Fibroblast of lung (primary cell): ENCODE data around the gene HRAS. TPM values are rescaled to one million over a fixed set of nuclear protein-coding genes. Genes with fewer than 3 reads are reported as not detected.

Experiments used
- DNase-seq, 2 donors: peaks; one replicate each; pipeline versions ENCODE4 v3.0.0 to v3.0.0-alpha.2; 2010; ENCODE audit warnings: low read depth in 2 of 2
- H2AFZ ChIP-seq: 2 replicates; pipeline ENCODE4 v1.5.1; 2012; ENCODE audit warnings: low read length, control low read depth, inconsistent platforms
- H3K27ac ChIP-seq: 2 replicates; pipeline ENCODE4 v1.5.1; 2011; ENCODE audit warnings: low read length, control low read depth; ENCODE audit not compliant: insufficient read depth
- H3K27me3 ChIP-seq: 2 replicates; pipeline ENCODE4 v1.5.1; 2011; ENCODE audit warnings: mild to moderate bottlenecking, low read length; ENCODE audit not compliant: control insufficient read depth, insufficient read depth
- H3K36me3 ChIP-seq: 2 replicates; pipeline ENCODE4 v1.5.1; 2011; ENCODE audit warnings: low read length; ENCODE audit not compliant: control insufficient read depth, insufficient read depth
- H3K4me1 ChIP-seq: 2 replicates; pipeline ENCODE4 v1.5.1; 2011; ENCODE audit warnings: low read length; ENCODE audit not compliant: control insufficient read depth, insufficient read depth; ENCODE audit errors: extremely low read depth
- H3K4me2 ChIP-seq: 2 replicates; pipeline ENCODE4 v1.5.1; 2011; ENCODE audit warnings: low read length, control low read depth; ENCODE audit not compliant: insufficient read depth; ENCODE audit errors: extremely low read depth
- H3K4me3 ChIP-seq, 4 experiments: fragments of 200-600 bp in 1 of 4; sonication (generic) in 1 of 4; replicated peaks in 1 of 4; 2 replicates each; pipeline ENCODE4 v1.5.1; 2011 to 2016; ENCODE audit warnings: low read length in 4 of 4, low read depth in 3 of 4, mild to moderate bottlenecking in 3 of 4, control low read depth in 2 of 4, inconsistent platforms in 1 of 4, mixed read lengths in 1 of 4; ENCODE audit not compliant: insufficient read depth in 1 of 4; ENCODE audit errors: control extremely low read depth in 1 of 4
- H3K79me2 ChIP-seq: 2 replicates; pipeline ENCODE4 v1.5.1; 2012; ENCODE audit warnings: mild to moderate bottlenecking, low read length, inconsistent platforms; ENCODE audit not compliant: control insufficient read depth, insufficient read depth
- H3K9ac ChIP-seq: 2 replicates; pipeline ENCODE4 v1.5.1; 2011; ENCODE audit warnings: mild to moderate bottlenecking, low read length, control low read depth; ENCODE audit not compliant: insufficient read depth
- H3K9me3 ChIP-seq: 2 replicates; pipeline ENCODE4 v1.5.1; 2012; ENCODE audit warnings: low read depth, low read length; ENCODE audit not compliant: control insufficient read depth, insufficient read depth
- H4K20me1 ChIP-seq: 2 replicates; pipeline ENCODE4 v1.5.1; 2011; ENCODE audit warnings: low read length; ENCODE audit not compliant: control insufficient read depth, insufficient read depth; ENCODE audit errors: extremely low read depth
- EZH2 ChIP-seq: IDR thresholded peaks from 2 replicates; pipeline ENCODE4 v1.5.1; 2012; ENCODE audit warnings: low read length, control low read depth, mild to moderate bottlenecking; ENCODE audit errors: missing control alignments
- polyA plus RNA-seq, 2 donors: library from polyadenylated mRNA; depleted of rRNA in 1 of 2; stranded (reverse) in 1 of 2; unstranded in 1 of 2; fragments of >200 nt; gene quantifications; 2 replicates each; pipeline ENCODE4 v1.2.1, GENCODE V29; 2011 to 2012; ENCODE audit warnings: missing spikeins in 1 of 2
- total RNA-seq: library from RNA; depleted of rRNA; stranded (reverse); fragments of >200 nt; gene quantifications from 2 replicates; pipeline ENCODE4 v1.2.1, GENCODE V29; 2014
- TF ChIP-seq, protein P1 (sequence below), 2 donors: IDR thresholded peaks in 1 of 2; conservative IDR thresholded peaks in 1 of 2; 1 replicate in 1 of 2; 2 replicates in 1 of 2; pipeline ENCODE4 v1.5.1; 2011 to 2012; ENCODE audit warnings: low read length in 2 of 2, control low read depth in 1 of 2, inconsistent platforms in 1 of 2, low read depth in 1 of 2, mild to moderate bottlenecking in 1 of 2

Gene HRAS
- total and polyA plus RNA-seq, 2 donors (not counting 1 experiment from before 2014, with no cell fraction given), result 51.7 to 58.5 TPM

DNA sequence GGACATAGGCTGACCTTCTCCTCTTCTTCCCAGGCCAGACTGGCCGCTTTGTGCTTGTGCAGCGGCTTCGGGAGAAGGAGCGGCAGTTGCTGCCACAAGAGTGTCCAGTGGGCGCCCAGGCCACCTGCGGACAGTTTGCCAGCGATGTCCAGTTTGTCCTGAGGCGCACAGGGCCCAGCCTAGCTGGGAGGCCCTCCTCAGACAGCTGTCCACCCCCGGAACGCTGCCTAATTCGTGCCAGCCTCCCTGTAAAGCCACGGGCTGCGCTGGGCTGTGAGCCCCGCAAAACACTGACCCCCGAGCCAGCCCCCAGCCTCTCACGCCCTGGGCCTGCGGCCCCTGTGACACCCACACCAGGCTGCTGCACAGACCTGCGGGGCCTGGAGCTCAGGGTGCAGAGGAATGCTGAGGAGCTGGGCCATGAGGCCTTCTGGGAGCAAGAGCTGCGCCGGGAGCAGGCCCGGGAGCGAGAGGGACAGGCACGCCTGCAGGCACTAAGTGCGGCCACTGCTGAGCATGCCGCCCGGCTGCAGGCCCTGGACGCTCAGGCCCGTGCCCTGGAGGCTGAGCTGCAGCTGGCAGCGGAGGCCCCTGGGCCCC is 26.8 kb upstream of the HRAS start:
- Histone ChIP-seq H3K27ac (no peak overlapping the region), H3K4me2 (no peak overlapping the region), H3K4me1 (peaks cover 4% of the 10 kb centered on the region), H3K27me3 (peaks cover 7% of the 10 kb centered on the region), H4K20me1 (no peaks in the 10 kb centered on the region), H3K36me3 (no peaks in the 10 kb centered on the region), H3K4me3 (no peak overlapping the region), H3K9ac (no peak overlapping the region), H3K79me2 (peaks cover under 1% of the 10 kb centered on the region), H2AFZ (no peak overlapping the region), H3K9me3 (no peaks in the 10 kb centered on the region)
- no peak for DNase-seq
- no peak for TF ChIP-seq EZH2
- TF ChIP-seq, protein P1, sequence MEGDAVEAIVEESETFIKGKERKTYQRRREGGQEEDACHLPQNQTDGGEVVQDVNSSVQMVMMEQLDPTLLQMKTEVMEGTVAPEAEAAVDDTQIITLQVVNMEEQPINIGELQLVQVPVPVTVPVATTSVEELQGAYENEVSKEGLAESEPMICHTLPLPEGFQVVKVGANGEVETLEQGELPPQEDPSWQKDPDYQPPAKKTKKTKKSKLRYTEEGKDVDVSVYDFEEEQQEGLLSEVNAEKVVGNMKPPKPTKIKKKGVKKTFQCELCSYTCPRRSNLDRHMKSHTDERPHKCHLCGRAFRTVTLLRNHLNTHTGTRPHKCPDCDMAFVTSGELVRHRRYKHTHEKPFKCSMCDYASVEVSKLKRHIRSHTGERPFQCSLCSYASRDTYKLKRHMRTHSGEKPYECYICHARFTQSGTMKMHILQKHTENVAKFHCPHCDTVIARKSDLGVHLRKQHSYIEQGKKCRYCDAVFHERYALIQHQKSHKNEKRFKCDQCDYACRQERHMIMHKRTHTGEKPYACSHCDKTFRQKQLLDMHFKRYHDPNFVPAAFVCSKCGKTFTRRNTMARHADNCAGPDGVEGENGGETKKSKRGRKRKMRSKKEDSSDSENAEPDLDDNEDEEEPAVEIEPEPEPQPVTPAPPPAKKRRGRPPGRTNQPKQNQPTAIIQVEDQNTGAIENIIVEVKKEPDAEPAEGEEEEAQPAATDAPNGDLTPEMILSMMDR (conservative IDR thresholded peaks at IDR 0.05 in 1 of 2, IDR thresholded peaks at IDR 0.05 in 1 of 2; ENCODE audit: low read depth in 1 of 2, low read length in 2 of 2), result no peak

DNA sequence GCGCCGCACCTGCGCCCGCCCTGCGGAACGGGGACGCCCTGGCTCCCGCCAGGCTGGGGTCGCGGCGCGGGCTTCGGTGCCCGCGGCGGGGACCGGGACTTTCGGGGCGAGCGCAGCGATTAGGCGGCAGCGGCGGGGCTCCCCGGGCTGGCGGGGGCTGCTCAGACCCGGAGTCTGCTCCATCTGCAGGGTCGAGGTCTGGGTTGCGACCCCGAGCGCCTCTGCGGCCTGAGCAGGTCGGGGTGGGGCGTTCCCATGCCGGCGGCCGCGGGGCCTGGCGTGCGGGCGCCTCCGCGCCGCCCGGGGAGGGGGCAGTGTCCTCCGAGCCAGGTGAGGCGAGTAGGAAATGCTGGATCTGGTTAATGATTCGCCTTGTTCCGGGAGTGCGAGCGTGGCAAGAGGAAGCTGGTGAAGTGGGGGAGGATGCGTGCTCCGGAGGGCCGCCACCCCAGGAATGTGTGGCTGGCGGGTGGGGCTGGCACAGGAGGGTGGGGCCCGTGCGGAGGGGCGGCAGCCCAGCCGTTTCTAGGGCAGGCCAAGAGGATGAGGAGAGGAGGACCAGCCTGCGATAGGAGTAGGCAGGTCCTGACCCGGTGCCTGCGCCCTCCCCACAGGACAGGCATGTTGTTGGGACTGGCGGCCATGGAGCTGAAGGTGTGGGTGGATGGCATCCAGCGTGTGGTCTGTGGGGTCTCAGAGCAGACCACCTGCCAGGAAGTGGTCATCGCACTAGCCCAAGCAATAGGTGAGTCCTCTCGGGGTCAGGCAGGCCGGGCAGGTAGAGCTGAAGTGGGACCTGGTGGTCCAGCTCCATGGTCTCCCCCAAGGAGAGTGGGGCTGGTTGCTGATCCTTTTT is 26.0 kb upstream of the HRAS start:
- H3K4me3 ChIP-seq, result peak overlapping the region in 3 of 4 experiments; percentile 23 to 60 (median 56)
- H3K9ac ChIP-seq, result no peak overlapping the region
- H3K27me3 ChIP-seq, result peaks cover 15% of the 10 kb centered on the region
- H3K4me1 ChIP-seq, result peaks cover 4% of the 10 kb centered on the region
- H3K36me3 ChIP-seq, result no peaks in the 10 kb centered on the region
- no peak for TF ChIP-seq EZH2
- TF ChIP-seq, protein P1 (conservative IDR thresholded peaks at IDR 0.05 in 1 of 2, IDR thresholded peaks at IDR 0.05 in 1 of 2; ENCODE audit: low read depth in 1 of 2, low read length in 2 of 2), result no peak
- no peaks in the 10 kb centered on the region for H3K79me2 ChIP-seq
- no peaks in the 10 kb centered on the region for H4K20me1 ChIP-seq
- peak overlapping the region; percentile 17 for H2AFZ ChIP-seq
- peak overlapping the region; percentile 71 for H3K4me2 ChIP-seq
- peak in 1 of 2 donors; percentile 23 for DNase-seq
- no peak overlapping the region for H3K27ac ChIP-seq
- no peaks in the 10 kb centered on the region for H3K9me3 ChIP-seq

DNA sequence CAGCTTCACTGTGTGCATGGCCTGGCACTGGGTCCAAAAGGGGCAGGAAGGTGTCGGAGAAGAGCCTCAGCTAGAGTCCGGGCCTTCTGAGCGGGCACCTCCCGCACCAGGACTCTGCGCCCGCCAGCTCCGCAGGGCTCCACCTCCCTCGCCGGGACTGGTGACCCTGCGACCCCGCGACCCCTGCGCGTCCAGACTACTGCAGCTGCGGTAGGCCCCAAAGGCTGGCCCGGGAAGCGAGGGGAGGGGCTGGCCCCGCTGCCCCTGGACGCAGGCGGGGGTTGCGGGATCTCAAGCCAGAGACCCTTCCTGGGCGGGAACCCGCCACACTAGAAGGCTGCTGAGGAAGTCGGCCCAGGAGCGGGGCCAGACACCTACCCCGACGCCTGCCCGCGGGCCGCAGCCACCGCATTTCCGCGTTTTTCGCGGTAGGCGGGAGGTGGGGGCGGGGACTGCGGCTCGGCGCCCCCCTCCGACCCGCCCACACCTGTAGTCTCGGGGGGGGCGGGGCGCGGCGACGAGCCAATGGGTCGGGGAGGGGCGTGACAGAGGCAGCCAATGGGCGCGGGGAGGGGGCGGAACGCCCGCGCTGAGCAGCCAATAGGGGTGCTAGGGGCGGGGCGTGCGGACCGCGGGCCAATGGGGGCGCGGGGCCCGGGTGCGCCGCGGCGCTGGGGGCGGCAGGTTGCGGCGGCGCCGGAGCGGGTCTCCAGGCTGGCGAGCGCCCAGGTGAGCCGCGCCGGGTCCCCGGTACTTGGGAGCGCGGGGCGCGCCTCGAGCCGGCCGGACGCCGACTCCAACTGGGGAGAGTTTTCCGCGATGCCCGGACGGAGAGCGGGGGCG is 25.1 kb upstream of the HRAS start, which contains the start of the genes LMNTD2 and RASSF7:
TSS of gene LMNTD2 (minus strand) at position 434 of the 843 bp plus-strand sequence. CDS start at position 412, 22 bp downstream.
TSS of gene RASSF7 (plus strand) at position 666 of the 843 bp plus-strand sequence. CDS start 799 bp downstream, outside the sequence.
- no peaks in the 10 kb centered on the region for H4K20me1 ChIP-seq
- H3K4me2 ChIP-seq, result peak within 1 kb of the TSS; percentile 96
- no peaks in the 10 kb centered on the region for H3K79me2 ChIP-seq
- peak; percentile 64 to 69 for DNase-seq
- TF ChIP-seq EZH2, result no peak
- TF ChIP-seq, protein P1 (conservative IDR thresholded peaks at IDR 0.05 in 1 of 2, IDR thresholded peaks at IDR 0.05 in 1 of 2; ENCODE audit: low read depth in 1 of 2, low read length in 2 of 2), result no peak
- H3K36me3 ChIP-seq, result no peaks in the 10 kb centered on the region
- peaks cover 4% of the 10 kb centered on the region for H3K4me1 ChIP-seq
- no peaks in the 10 kb centered on the region for H3K9me3 ChIP-seq
- H3K27ac ChIP-seq, result no peak within 1 kb of the TSS
- peak within 1 kb of the TSS; percentile 17 for H2AFZ ChIP-seq
- peak within 1 kb of the TSS; percentile 23 for H3K9ac ChIP-seq
- peak within 1 kb of the TSS; percentile 19 to 60 (median 56) for H3K4me3 ChIP-seq
- H3K27me3 ChIP-seq, result peaks cover 20% of the 10 kb centered on the region
